ENCODE measurements around the gene SH3PXD2A.

- no peak for TF ChIP-seq CTCF (IDR thresholded peaks at IDR 0.05)
- TF ChIP-seq POLR2A (IDR thresholded peaks at IDR 0.05), result no peak
Observed at GRCh38 chr10:103703941-103704919, 151.1 kb downstream of the SH3PXD2A start.
